Nephron progenitor cell (in vitro differentiated cells): Measurements from ENCODE around the gene PRKCA.
A peak's percentile ranks its signal among the peaks of the same experiment; 100 is the strongest.

ENCODE experiments used
- DNase-seq: peaks from one replicate; pipeline ENCODE4 v3.0.0; 2021
- H3K27ac Mint-ChIP-seq: 2 replicates; pipeline ENCODE4 v1.8.0; 2021; ENCODE audit warnings: mild to moderate bottlenecking, moderate library complexity, mixed read lengths
- H3K27me3 Mint-ChIP-seq: 2 replicates; pipeline ENCODE4 v1.8.0; 2021; ENCODE audit warnings: mild to moderate bottlenecking, low read depth, mixed read lengths; ENCODE audit not compliant: poor library complexity
- H3K36me3 Mint-ChIP-seq: 2 replicates; pipeline ENCODE4 v1.8.0; 2021; ENCODE audit warnings: low read depth, mixed read lengths
- H3K4me1 Mint-ChIP-seq: 2 replicates; pipeline ENCODE4 v1.8.0; 2021; ENCODE audit warnings: mixed read lengths
- H3K4me3 Mint-ChIP-seq: 2 replicates; pipeline ENCODE4 v1.8.0; 2021; ENCODE audit warnings: mild to moderate bottlenecking, moderate library complexity, mixed read lengths
- H3K9me3 Mint-ChIP-seq: 2 replicates; pipeline ENCODE4 v1.8.0; 2021; ENCODE audit warnings: mild to moderate bottlenecking, moderate library complexity, mixed read lengths
- TF ChIP-seq, protein P1 (sequence below): fragments of 200-600 bp; sonication (generic); IDR thresholded peaks from 2 replicates; pipeline ENCODE4 v1.5.0; 2021; ENCODE audit warnings: antibody characterized with exemption

PRKCA gene

DNA sequence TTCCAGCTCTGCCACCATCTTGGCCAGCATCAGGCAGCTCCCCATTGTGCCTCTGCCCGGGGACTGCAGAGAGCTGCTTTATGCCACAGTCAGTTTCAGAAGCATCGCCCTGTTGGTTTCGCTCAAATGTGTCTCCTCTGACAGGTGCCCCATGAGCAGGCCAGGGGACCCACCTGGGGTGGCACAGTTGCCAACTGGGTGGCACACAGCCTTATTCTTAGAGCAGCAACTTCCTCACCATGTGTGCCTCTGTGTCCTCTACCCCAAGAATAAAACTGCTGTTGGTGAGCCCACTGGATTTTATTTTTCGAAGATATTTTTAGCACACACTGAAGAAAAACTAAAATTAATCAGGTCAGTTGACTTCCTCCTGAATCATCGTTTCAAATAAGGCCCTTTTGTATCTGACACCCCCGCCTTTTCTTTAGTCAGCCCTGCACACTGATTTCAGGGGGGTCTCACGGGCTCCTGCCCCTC lies 487.6 kb downstream of the PRKCA start:
- Mint-ChIP-seq H3K27ac (no peak overlapping the region), H3K27me3 (no peaks in the 10 kb centered on the region), H3K9me3 (no peaks in the 10 kb centered on the region), H3K36me3 (no peaks in the 10 kb centered on the region), H3K4me1 (peaks cover 19% of the 10 kb centered on the region), H3K4me3 (no peak overlapping the region)
- TF ChIP-seq, protein P1, sequence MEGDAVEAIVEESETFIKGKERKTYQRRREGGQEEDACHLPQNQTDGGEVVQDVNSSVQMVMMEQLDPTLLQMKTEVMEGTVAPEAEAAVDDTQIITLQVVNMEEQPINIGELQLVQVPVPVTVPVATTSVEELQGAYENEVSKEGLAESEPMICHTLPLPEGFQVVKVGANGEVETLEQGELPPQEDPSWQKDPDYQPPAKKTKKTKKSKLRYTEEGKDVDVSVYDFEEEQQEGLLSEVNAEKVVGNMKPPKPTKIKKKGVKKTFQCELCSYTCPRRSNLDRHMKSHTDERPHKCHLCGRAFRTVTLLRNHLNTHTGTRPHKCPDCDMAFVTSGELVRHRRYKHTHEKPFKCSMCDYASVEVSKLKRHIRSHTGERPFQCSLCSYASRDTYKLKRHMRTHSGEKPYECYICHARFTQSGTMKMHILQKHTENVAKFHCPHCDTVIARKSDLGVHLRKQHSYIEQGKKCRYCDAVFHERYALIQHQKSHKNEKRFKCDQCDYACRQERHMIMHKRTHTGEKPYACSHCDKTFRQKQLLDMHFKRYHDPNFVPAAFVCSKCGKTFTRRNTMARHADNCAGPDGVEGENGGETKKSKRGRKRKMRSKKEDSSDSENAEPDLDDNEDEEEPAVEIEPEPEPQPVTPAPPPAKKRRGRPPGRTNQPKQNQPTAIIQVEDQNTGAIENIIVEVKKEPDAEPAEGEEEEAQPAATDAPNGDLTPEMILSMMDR, result no peak
- DNase-seq, result no peak

DNA sequence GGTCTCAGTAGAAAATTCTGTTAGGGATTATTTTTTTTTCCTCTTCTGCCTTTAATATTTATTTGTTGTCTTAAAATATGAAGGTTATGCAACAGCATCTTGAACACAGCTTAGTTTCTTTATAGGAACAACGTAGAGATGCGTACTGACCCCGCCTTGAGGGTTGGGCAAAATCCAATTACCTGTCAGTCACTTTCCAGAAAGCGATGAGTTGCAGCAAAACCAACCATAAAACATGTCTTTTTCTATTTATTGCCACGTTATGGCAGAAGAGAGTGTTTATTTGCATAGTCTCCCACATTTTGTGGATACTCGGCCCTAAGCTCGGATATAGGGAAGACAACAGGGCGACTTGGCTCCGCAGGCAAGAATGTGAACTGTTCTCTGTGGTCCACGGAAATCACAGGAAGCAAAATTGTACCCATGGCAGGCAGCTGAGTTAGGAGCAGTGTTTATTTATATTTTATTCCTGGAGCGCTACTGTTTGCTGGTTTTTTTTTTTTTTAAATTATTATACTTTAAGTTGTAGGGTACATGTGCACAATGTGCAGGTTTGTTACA lies 488.2 kb downstream of the PRKCA start:
- no peak for DNase-seq
- H3K36me3 Mint-ChIP-seq, result no peaks in the 10 kb centered on the region
- no peaks in the 10 kb centered on the region for H3K27me3 Mint-ChIP-seq
- H3K27ac Mint-ChIP-seq, result peak overlapping the region; percentile 40
- H3K4me1 Mint-ChIP-seq, result peaks cover 19% of the 10 kb centered on the region
- no peak overlapping the region for H3K4me3 Mint-ChIP-seq
- TF ChIP-seq, protein P1, result no peak
- no peaks in the 10 kb centered on the region for H3K9me3 Mint-ChIP-seq

DNA sequence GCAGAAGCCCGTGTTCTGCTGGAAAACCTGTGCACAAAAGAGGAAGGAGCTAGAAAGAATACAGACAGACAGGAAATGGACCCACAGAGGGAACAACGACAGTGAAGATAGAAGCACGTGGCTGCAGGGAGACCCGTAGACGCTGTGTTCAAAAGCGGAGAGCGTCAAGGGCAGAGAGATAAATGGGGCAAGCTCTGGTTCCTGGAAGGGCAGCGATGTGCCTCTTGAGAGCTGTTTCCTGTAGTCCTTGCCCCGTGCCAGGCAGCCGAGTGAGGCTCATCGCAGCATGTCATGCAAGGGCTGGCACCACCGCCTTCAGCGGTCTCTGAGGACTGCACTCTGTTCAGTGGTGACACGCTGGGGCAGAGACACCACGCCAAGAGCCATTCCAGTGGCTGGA lies 488.9 kb downstream of the PRKCA start:
- TF ChIP-seq, protein P1, result no peak
- Mint-ChIP-seq H3K9me3 (no peaks in the 10 kb centered on the region), H3K27me3 (no peaks in the 10 kb centered on the region), H3K27ac (peak overlapping the region; percentile 34), H3K4me3 (no peak overlapping the region), H3K4me1 (peaks cover 16% of the 10 kb centered on the region), H3K36me3 (no peaks in the 10 kb centered on the region)
- DNase-seq, result no peak

DNA sequence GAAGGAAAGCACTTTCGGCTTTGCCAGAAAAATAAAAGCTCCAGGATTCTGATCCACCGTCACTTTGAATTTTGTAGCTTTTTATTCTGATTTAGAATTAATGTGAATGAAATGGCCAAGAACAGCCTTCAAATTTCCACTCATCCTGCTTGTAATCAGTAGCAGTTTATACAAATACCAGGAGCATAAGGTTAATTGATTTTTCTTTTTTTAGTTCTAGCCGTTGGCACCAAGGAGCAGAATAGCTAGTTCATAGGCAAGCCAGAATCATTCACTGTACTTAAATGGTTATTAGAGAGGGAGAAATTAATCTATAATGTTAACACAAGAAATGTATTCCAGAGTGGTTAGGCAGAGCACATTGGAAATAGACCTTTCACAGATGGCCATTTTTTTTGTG lies 491.4 kb downstream of the PRKCA start:
- no peaks in the 10 kb centered on the region for H3K36me3 Mint-ChIP-seq
- TF ChIP-seq, protein P1, result no peak
- no peak for DNase-seq
- H3K4me3 Mint-ChIP-seq, result no peak overlapping the region
- H3K27ac Mint-ChIP-seq, result no peak overlapping the region
- H3K4me1 Mint-ChIP-seq, result peaks cover 13% of the 10 kb centered on the region
- no peaks in the 10 kb centered on the region for H3K9me3 Mint-ChIP-seq
- H3K27me3 Mint-ChIP-seq, result no peaks in the 10 kb centered on the region

DNA sequence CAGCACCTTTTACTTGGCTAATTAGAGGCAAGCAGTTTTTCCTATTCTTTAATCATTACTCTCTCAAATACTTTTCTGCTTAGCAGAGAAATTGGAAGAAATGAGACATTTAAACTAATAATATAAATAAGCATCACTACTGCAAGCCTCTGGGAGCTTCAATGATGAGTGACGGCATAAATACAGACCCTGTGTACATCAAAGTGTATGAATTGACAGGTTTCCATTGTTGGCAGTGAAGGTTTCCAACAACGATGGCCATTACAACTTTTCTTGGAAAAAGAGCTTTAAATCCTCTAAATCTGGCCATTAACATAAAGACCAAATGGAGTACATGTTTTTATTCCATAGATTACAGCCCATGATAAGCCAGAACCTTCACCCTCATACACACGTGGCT lies 493.1 kb downstream of the PRKCA start:
- Mint-ChIP-seq H3K36me3 (no peaks in the 10 kb centered on the region), H3K27me3 (no peaks in the 10 kb centered on the region), H3K4me1 (peaks cover 12% of the 10 kb centered on the region), H3K9me3 (no peaks in the 10 kb centered on the region), H3K4me3 (no peak overlapping the region), H3K27ac (no peak overlapping the region)
- TF ChIP-seq, protein P1, result no peak
- no peak for DNase-seq

DNA sequence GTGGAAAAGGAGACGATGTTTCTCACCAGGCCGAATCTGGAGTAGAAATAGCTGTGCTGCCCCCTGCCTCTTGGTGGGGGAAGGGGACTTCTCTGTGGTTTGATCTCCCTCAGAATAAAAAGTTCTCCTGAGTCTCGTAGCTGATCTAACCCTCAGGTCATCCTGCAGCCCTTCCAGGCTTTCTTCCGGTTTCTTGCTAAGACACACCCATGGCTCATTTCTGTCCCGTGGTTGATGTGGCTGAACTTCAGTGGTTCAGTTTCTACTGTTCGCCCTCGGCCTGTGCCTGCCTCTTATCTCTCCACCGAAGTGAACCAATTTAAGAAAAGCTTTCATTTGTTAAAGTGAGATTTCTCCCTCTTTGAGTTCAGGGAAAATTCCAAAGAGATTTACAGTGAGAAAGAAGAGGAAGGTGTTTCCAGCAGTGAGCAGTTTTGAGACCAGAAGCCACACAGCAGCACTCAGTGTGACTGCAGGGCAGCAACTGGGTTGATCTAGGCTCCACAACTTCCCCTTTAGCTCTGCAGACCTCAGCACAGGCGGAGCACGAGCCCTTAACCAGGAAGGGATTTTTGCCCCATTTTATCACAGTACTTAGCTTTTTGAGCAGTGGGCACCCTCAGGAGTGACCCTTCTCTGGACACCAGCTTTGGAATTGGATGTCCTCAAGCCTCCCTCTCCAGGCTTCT lies 497.6 kb downstream of the PRKCA start:
- Mint-ChIP-seq H3K27me3 (peaks cover 6% of the 10 kb centered on the region), H3K27ac (no peak overlapping the region), H3K36me3 (no peaks in the 10 kb centered on the region), H3K4me3 (no peak overlapping the region), H3K9me3 (no peaks in the 10 kb centered on the region), H3K4me1 (peaks cover 29% of the 10 kb centered on the region)
- no peak for DNase-seq
- TF ChIP-seq, protein P1, result no peak
